HG03066 (cell line): ENCODE results near the gene MAN1C1.
"Not testable (repeated sequence)": the region's sequence is repeated elsewhere in the genome, so short reads cannot be mapped to it uniquely, and the experiment has no call there.

Experiments used
- ATAC-seq: cut with Tn5 transposase; IDR thresholded peaks from one replicate; pipeline ENCODE4 v1.9.1; 2021; ENCODE audit warnings: low read depth; ENCODE audit not compliant: unreplicated experiment

The MAN1C1 gene

GRCh38 chr1:25631750-25632485, 15.3 kb downstream of the MAN1C1 start:
- no peak for ATAC-seq

- no peak for ATAC-seq
These were observed 17.5 kb downstream of the MAN1C1 start for GRCh38 chr1:25634066-25634465.

- no peak for ATAC-seq
These were observed 18.3 kb downstream of the MAN1C1 start for GRCh38 chr1:25634896-25635295.

GRCh38 chr1:25636141-25636540, 19.6 kb downstream of the MAN1C1 start:
- not testable (repeated sequence) for ATAC-seq

GRCh38 chr1:25640646-25641328, 24.2 kb downstream of the MAN1C1 start:
- ATAC-seq, result no peak

- no peak for ATAC-seq
These were observed 24.7 kb downstream of the MAN1C1 start for GRCh38 chr1:25641329-25641725.

- no peak for ATAC-seq
These were observed 25.5 kb downstream of the MAN1C1 start for GRCh38 chr1:25641931-25642573.

GRCh38 chr1:25642574-25643108, 26.1 kb downstream of the MAN1C1 start:
- ATAC-seq, result peak; percentile 48

GRCh38 chr1:25643929-25644328, 27.3 kb downstream of the MAN1C1 start:
- ATAC-seq, result no peak

- ATAC-seq, result no peak
These were observed 28.4 kb downstream of the MAN1C1 start for GRCh38 chr1:25644962-25645361.

- no peak for ATAC-seq
These were observed 29.2 kb downstream of the MAN1C1 start for GRCh38 chr1:25645637-25646400.

GRCh38 chr1:25647106-25647505, 30.5 kb downstream of the MAN1C1 start:
- ATAC-seq, result no peak

GRCh38 chr1:25647863-25648262, 31.3 kb downstream of the MAN1C1 start:
- ATAC-seq, result no peak

GRCh38 chr1:25648681-25649440, 32.3 kb downstream of the MAN1C1 start:
- no peak for ATAC-seq

GRCh38 chr1:25649505-25650288, 33.1 kb downstream of the MAN1C1 start:
- no peak for ATAC-seq

GRCh38 chr1:25650289-25650576, 33.6 kb downstream of the MAN1C1 start:
- ATAC-seq, result no peak

- no peak for ATAC-seq
These were observed 34.5 kb downstream of the MAN1C1 start for GRCh38 chr1:25651036-25651640.

- no peak for ATAC-seq
These were observed 35.5 kb downstream of the MAN1C1 start for GRCh38 chr1:25651824-25652741.
